ENCODE measurements around the gene PTPRD. TPM values are rescaled to one million over a fixed set of nuclear protein-coding genes. Genes with fewer than 3 reads are reported as not detected.
"Not testable (repeated sequence)": the region's sequence is repeated elsewhere in the genome, so short reads cannot be mapped to it uniquely, and the experiment has no call there.

PTPRD gene
- polyA plus RNA-seq, 4 donors = 2.1 to 5.6 (median 3.9) TPM

DNA sequence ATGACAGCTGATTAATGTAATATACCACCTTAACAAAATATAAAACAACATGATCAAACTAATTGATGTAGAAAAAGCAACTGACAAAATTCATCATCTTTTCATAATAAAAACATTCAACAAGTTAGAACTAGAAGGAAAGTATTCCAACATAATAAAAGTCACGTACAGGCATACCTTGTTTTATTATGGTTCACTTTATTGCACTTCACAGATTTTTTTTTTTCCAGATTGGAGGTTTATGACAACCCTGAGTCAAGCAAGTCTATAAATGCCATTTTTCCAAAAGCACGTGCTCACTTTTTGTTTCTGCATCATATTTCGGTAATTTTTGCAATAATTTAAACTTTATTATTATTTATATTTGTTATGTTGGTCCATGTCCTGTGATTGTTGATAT lies 1120.3 kb downstream of the PTPRD start:
- H3K27ac ChIP-seq (ENCODE audit: low read depth in 1 of 3, low read length in 2 of 3) = no peak overlapping the region
- FAIRE-seq = no peak

DNA sequence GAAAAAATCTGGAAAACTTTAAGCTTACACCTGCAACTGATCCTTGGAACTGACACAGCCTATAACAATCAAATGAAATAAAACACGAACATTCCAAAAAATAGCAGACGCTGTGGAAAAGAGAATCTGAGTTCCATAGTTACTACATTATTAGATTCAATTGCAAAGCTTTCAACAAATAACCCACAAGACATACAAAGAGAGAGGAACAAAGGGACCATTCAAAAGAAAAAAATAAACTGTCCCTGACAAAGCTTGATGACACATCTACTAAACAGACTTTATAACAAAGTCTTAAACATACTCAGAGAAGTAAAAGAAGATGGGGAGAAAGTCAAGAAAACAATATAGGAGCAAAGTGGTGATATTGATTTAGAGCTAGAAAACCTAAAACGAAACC lies 1123.6 kb downstream of the PTPRD start:
- Histone ChIP-seq H3K36me3 (ENCODE audit: control insufficient read depth in 3 of 3, insufficient read depth in 2 of 3, low read depth in 1 of 3, low read length in 3 of 3) (no peaks in the 10 kb centered on the region), H3K4me3 (ENCODE audit: low read depth in 1 of 3, low read length in 3 of 3) (no peak overlapping the region), H3K4me1 (ENCODE audit: control insufficient read depth in 3 of 3, insufficient read depth in 2 of 3, low read depth in 1 of 3, low read length in 2 of 3) (no peaks in the 10 kb centered on the region), H3K27me3 (ENCODE audit: control insufficient read depth in 3 of 3, insufficient read depth in 3 of 3, low read length in 3 of 3) (peaks cover 0 to 2% (median 0%) of the 10 kb centered on the region in 3 donors), H3K27ac (ENCODE audit: low read depth in 1 of 3, low read length in 2 of 3) (no peak overlapping the region), H3K9me3 (ENCODE audit: control insufficient read depth in 2 of 2, insufficient read depth in 1 of 2, low read depth in 1 of 2, low read length in 1 of 2) (no peaks in the 10 kb centered on the region)
- no peak for FAIRE-seq
- 77 to 89% (median 85%) methylated on average over 3 of the region's 3 CpGs for WGBS, 3 donors
- DNase-seq = no peak

More for the DNA sequence above, 1120.3 kb downstream of the PTPRD start:
- no peak for DNase-seq
- Histone ChIP-seq H3K27me3 (ENCODE audit: control insufficient read depth in 3 of 3, insufficient read depth in 3 of 3, low read length in 3 of 3) (peaks cover 0 to 2% (median 0%) of the 10 kb centered on the region in 3 donors), H3K9me3 (ENCODE audit: control insufficient read depth in 2 of 2, insufficient read depth in 1 of 2, low read depth in 1 of 2, low read length in 1 of 2) (peaks cover 0 to 9% of the 10 kb centered on the region in 2 donors), H3K4me1 (ENCODE audit: control insufficient read depth in 3 of 3, insufficient read depth in 2 of 3, low read depth in 1 of 3, low read length in 2 of 3) (no peaks in the 10 kb centered on the region), H3K4me3 (ENCODE audit: low read depth in 1 of 3, low read length in 3 of 3) (no peak overlapping the region), H3K36me3 (ENCODE audit: control insufficient read depth in 3 of 3, insufficient read depth in 2 of 3, low read depth in 1 of 3, low read length in 3 of 3) (no peaks in the 10 kb centered on the region)
- 41 to 74% (median 53%) methylated on average over 3 of the region's 3 CpGs for WGBS, 3 donors

DNA sequence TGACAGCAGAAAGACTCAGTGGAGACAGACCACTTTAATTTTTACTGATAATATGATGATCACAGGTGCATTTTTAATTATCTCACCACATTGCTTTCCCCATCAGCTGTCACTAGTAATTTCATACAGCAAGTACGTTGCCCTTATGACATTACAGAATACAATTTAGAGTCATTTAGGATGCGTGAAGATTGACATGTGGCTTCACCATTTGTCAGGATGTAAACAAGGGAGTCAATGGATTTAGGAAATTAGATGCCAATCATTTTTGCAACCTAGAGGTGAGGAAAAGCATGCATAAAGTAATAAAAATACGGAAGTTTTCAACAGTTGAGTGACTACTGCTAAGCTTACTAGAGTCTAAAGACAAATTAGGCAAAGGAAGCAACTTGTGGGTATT lies 1129.6 kb downstream of the PTPRD start:
- Histone ChIP-seq H3K36me3 (ENCODE audit: control insufficient read depth in 3 of 3, insufficient read depth in 2 of 3, low read depth in 1 of 3, low read length in 3 of 3) (no peaks in the 10 kb centered on the region), H3K4me3 (ENCODE audit: low read depth in 1 of 3, low read length in 3 of 3) (no peak overlapping the region), H3K4me1 (ENCODE audit: control insufficient read depth in 3 of 3, insufficient read depth in 2 of 3, low read depth in 1 of 3, low read length in 2 of 3) (no peaks in the 10 kb centered on the region), H3K27me3 (ENCODE audit: control insufficient read depth in 3 of 3, insufficient read depth in 3 of 3, low read length in 3 of 3) (no peaks in the 10 kb centered on the region), H3K9me3 (ENCODE audit: control insufficient read depth in 2 of 2, insufficient read depth in 1 of 2, low read depth in 1 of 2, low read length in 1 of 2) (no peaks in the 10 kb centered on the region), H3K27ac (ENCODE audit: low read depth in 1 of 3, low read length in 2 of 3) (no peak overlapping the region)
- no peak for FAIRE-seq
- DNase-seq = no peak
- WGBS, 3 donors = 60 to 61% (median 61%) methylated on average over 3 of the region's 3 CpGs

DNA sequence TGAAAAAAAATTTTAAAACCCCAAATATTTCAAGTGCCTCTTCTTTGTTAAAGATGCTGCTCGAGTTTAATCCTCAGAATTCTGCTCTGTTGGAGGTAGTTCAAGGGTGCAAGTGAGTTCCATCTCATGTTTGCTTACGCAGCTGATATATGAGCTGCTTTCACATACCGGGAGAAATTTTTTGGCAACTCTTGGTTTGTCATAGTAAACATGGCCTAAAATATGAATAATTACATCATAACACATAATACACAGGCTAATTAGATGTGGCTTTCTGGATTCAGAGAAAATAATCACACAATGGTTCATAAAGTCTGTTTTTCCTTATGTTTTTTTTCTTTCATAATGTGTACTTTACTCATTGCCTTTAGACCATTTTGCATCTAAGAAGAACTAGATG lies 1134.1 kb downstream of the PTPRD start:
- no peak for DNase-seq
- H3K27ac ChIP-seq (ENCODE audit: low read depth in 1 of 3, low read length in 2 of 3) = no peak overlapping the region
- H3K9me3 ChIP-seq (ENCODE audit: control insufficient read depth in 2 of 2, insufficient read depth in 1 of 2, low read depth in 1 of 2, low read length in 1 of 2) = no peaks in the 10 kb centered on the region
- WGBS, 3 donors = 45 to 58% (median 53%) methylated on average over 3 of the region's 3 CpGs
- no peak overlapping the region for H3K4me3 ChIP-seq (ENCODE audit: low read depth in 1 of 3, low read length in 3 of 3)
- no peaks in the 10 kb centered on the region for H3K36me3 ChIP-seq (ENCODE audit: control insufficient read depth in 3 of 3, insufficient read depth in 2 of 3, low read depth in 1 of 3, low read length in 3 of 3)
- no peaks in the 10 kb centered on the region for H3K27me3 ChIP-seq (ENCODE audit: control insufficient read depth in 3 of 3, insufficient read depth in 3 of 3, low read length in 3 of 3)
- FAIRE-seq = no peak
- no peaks in the 10 kb centered on the region for H3K4me1 ChIP-seq (ENCODE audit: control insufficient read depth in 3 of 3, insufficient read depth in 2 of 3, low read depth in 1 of 3, low read length in 2 of 3)

DNA sequence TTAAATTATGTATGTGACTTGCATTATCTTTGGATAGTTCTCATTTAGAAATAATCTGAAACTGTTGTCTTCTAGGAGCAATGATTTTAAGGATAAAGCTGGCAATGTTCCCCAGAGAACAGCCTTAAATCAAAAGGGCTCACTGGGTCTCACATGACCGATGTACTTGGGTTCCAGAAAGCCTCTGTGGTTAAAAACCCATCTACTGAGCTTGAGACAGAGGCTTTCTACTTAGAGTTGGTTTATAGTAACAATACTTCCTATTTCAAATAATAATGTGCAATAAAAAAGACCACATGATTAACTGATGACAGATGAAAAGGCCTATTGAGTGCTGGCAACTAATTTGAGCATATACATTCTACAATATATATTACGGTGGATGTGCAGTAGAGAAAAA lies 1143.5 kb downstream of the PTPRD start:
- H3K4me3 ChIP-seq (ENCODE audit: low read depth in 1 of 3, low read length in 3 of 3) = no peak overlapping the region
- H3K4me1 ChIP-seq (ENCODE audit: control insufficient read depth in 3 of 3, insufficient read depth in 2 of 3, low read depth in 1 of 3, low read length in 2 of 3) = no peaks in the 10 kb centered on the region
- DNase-seq (no peak), FAIRE-seq (no peak)
- no peaks in the 10 kb centered on the region for H3K9me3 ChIP-seq (ENCODE audit: control insufficient read depth in 2 of 2, insufficient read depth in 1 of 2, low read depth in 1 of 2, low read length in 1 of 2)
- 74 to 82% (median 80%) methylated on average over 2 of the region's 2 CpGs for WGBS, 3 donors
- H3K36me3 ChIP-seq (ENCODE audit: control insufficient read depth in 3 of 3, insufficient read depth in 2 of 3, low read depth in 1 of 3, low read length in 3 of 3) = no peaks in the 10 kb centered on the region
- H3K27me3 ChIP-seq (ENCODE audit: control insufficient read depth in 3 of 3, insufficient read depth in 3 of 3, low read length in 3 of 3) = no peaks in the 10 kb centered on the region
- no peak overlapping the region for H3K27ac ChIP-seq (ENCODE audit: low read depth in 1 of 3, low read length in 2 of 3)

DNA sequence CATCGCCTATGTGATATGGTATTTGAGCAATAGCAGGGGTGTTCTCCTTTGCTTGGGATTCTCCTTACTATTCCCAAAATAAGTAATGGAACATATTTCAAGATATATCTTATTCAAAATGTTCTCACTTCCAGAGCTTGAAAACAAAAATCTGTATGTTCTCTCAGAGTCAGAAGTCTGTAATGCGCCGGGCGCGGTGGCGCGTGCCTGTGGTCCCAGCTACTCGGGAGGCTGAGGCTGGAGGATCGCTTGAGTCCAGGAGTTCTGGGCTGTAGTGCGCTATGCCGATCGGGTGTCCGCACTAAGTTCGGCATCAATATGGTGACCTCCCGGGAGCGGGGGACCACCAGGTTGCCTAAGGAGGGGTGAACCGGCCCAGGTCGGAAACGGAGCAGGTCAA lies 1170.9 kb downstream of the PTPRD start:
- not testable (repeated sequence) for H3K4me3 ChIP-seq (ENCODE audit: low read depth in 1 of 3, low read length in 3 of 3); H3K27ac ChIP-seq (ENCODE audit: low read depth in 1 of 3, low read length in 2 of 3); H3K27me3 ChIP-seq (ENCODE audit: control insufficient read depth in 3 of 3, insufficient read depth in 3 of 3, low read length in 3 of 3); H3K4me1 ChIP-seq (ENCODE audit: control insufficient read depth in 3 of 3, insufficient read depth in 2 of 3, low read depth in 1 of 3, low read length in 2 of 3); DNase-seq; FAIRE-seq; H3K36me3 ChIP-seq (ENCODE audit: control insufficient read depth in 3 of 3, insufficient read depth in 2 of 3, low read depth in 1 of 3, low read length in 3 of 3); H3K9me3 ChIP-seq (ENCODE audit: control insufficient read depth in 2 of 2, insufficient read depth in 1 of 2, low read depth in 1 of 2, low read length in 1 of 2)
- WGBS, 3 donors = 95 to 99% (median 96%) methylated on average over 12 to 17 of the region's 19 CpGs

DNA sequence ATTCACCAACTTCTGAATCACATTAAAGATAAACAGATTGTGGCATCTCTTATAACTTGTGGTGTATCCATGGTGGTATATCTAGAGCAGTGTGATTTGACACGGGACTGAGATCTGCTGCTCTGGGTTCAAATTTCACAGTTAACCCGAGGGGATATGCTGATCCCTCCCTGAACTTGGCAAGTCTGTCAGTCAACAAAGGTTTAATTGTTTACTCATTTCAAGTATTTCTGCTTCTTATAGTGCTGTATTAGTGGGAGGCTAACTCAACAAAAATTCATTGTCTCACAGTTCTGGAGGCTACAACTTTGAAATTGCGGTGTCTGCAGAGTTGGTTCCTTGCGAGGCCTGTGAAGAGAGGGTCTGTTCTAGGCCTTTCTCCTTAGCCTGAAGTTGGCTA lies 1175.2 kb downstream of the PTPRD start:
- Histone ChIP-seq H3K4me1 (ENCODE audit: control insufficient read depth in 3 of 3, insufficient read depth in 2 of 3, low read depth in 1 of 3, low read length in 2 of 3) (no peaks in the 10 kb centered on the region), H3K36me3 (ENCODE audit: control insufficient read depth in 3 of 3, insufficient read depth in 2 of 3, low read depth in 1 of 3, low read length in 3 of 3) (no peaks in the 10 kb centered on the region), H3K27ac (ENCODE audit: low read depth in 1 of 3, low read length in 2 of 3) (no peak overlapping the region), H3K4me3 (ENCODE audit: low read depth in 1 of 3, low read length in 3 of 3) (no peak overlapping the region), H3K27me3 (ENCODE audit: control insufficient read depth in 3 of 3, insufficient read depth in 3 of 3, low read length in 3 of 3) (no peaks in the 10 kb centered on the region), H3K9me3 (ENCODE audit: control insufficient read depth in 2 of 2, insufficient read depth in 1 of 2, low read depth in 1 of 2, low read length in 1 of 2) (no peaks in the 10 kb centered on the region)
- no peak for FAIRE-seq
- 65 to 70% (median 68%) methylated on average over 4 of the region's 4 CpGs for WGBS, 3 donors
- DNase-seq = no peak

DNA sequence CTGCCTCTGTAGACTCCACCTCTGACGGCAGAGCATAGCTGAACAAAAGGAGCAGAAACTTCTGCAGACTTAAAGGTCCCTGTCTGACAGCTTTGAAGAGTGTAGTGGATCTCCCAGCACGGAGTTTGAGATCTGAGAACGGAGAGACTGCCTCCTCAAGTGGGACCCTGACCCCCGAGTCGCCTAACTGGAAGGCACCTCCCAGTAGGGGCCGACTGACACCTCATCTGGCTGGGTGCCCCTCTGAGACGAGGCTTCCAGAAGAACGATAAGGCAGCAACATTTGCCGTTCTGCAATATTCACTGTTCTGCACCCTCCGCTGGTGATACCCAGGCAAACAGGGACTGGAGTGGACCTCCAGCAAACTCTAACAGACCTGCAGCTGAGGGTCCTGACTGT lies 1186.3 kb downstream of the PTPRD start:
- WGBS, 3 donors = 89 to 94% (median 91%) methylated on average over 10 of the region's 10 CpGs
- not testable (repeated sequence) for H3K27me3 ChIP-seq (ENCODE audit: control insufficient read depth in 3 of 3, insufficient read depth in 3 of 3, low read length in 3 of 3); H3K27ac ChIP-seq (ENCODE audit: low read depth in 1 of 3, low read length in 2 of 3); FAIRE-seq; H3K4me1 ChIP-seq (ENCODE audit: control insufficient read depth in 3 of 3, insufficient read depth in 2 of 3, low read depth in 1 of 3, low read length in 2 of 3); DNase-seq; H3K9me3 ChIP-seq (ENCODE audit: control insufficient read depth in 2 of 2, insufficient read depth in 1 of 2, low read depth in 1 of 2, low read length in 1 of 2); H3K4me3 ChIP-seq (ENCODE audit: low read depth in 1 of 3, low read length in 3 of 3); H3K36me3 ChIP-seq (ENCODE audit: control insufficient read depth in 3 of 3, insufficient read depth in 2 of 3, low read depth in 1 of 3, low read length in 3 of 3)

DNA sequence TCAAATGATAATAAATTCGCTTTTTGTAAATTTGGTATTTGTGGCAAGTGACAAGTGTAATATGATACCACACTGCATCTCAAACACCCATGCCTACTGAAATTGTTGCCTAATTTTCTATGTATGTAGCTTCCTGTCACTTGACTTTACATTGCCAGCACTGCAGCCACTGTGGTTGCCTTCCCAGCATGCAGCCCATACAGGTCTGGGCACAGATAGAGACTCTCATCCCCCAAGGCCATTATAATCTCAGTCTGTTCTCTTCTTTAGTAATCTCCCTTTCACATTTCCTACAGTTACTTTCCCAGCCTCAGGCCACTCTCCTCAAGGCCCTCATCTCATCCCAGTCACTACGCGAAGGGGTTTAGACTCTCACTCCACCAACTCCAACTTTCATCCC lies 1200.6 kb downstream of the PTPRD start:
- Histone ChIP-seq H3K36me3 (ENCODE audit: control insufficient read depth in 3 of 3, insufficient read depth in 2 of 3, low read depth in 1 of 3, low read length in 3 of 3) (no peaks in the 10 kb centered on the region), H3K27ac (ENCODE audit: low read depth in 1 of 3, low read length in 2 of 3) (no peak overlapping the region), H3K4me1 (ENCODE audit: control insufficient read depth in 3 of 3, insufficient read depth in 2 of 3, low read depth in 1 of 3, low read length in 2 of 3) (no peaks in the 10 kb centered on the region), H3K9me3 (ENCODE audit: control insufficient read depth in 2 of 2, insufficient read depth in 1 of 2, low read depth in 1 of 2, low read length in 1 of 2) (no peaks in the 10 kb centered on the region), H3K4me3 (ENCODE audit: low read depth in 1 of 3, low read length in 3 of 3) (no peak overlapping the region), H3K27me3 (ENCODE audit: control insufficient read depth in 3 of 3, insufficient read depth in 3 of 3, low read length in 3 of 3) (no peaks in the 10 kb centered on the region)
- 92 to 96% (median 95%) methylated on average over 3 of the region's 3 CpGs for WGBS, 3 donors
- DNase-seq (no peak), FAIRE-seq (no peak)
